H1 (cell line): ENCODE measurements around the gene CHD2. TPM values are rescaled to one million over a fixed set of nuclear protein-coding genes. Genes with fewer than 3 reads are reported as not detected.
A peak's percentile ranks its signal among the peaks of the same experiment; 100 is the strongest.

Experiments
- CTCF ChIA-PET: fragments of 300-600 bp; sonication (Branson Sonifier 250); formaldehyde crosslinking; loops from one replicate; lab custom pipeline; 2021; ENCODE audit not compliant: partially characterized antibody; lab: Charles Lee
- POLR2A ChIA-PET: fragments of 300-600 bp; sonication (Branson Sonifier 250); formaldehyde crosslinking; loops from one replicate; lab custom pipeline; 2021; ENCODE audit warnings: inconsistent platforms; ENCODE audit not compliant: partially characterized antibody; lab: Charles Lee
- DNase-seq, 2 experiments: peaks; one replicate each; pipeline versions ENCODE4 v3.0.0 to v3.0.0-alpha.2; 2010 to 2022; ENCODE audit warnings: low spot score in 2 of 2, low read depth in 1 of 2, mixed read lengths in 1 of 2
- FAIRE-seq: peaks from 2 replicates; lab custom pipeline; 2011; peaks lifted over from hg19 to GRCh38; lab: Jason Lieb, UNC
- H2AFZ ChIP-seq: 2 replicates; pipeline ENCODE4 v1.8.1; 2012; ENCODE audit warnings: low read length, inconsistent platforms
- H2AK5ac ChIP-seq: 2 replicates; pipeline ENCODE4 v1.6.1; 2013; ENCODE audit warnings: low read depth, low read length
- H2BK120ac ChIP-seq: replicated peaks from 2 replicates; pipeline ENCODE3; 2013; ENCODE audit warnings: low read depth, low read length, inconsistent platforms
- H2BK12ac ChIP-seq: 2 replicates; pipeline ENCODE4 v1.6.1; 2013; ENCODE audit warnings: low read depth, low read length
- H2BK15ac ChIP-seq: 2 replicates; pipeline ENCODE4 v1.6.1; 2013; ENCODE audit warnings: low read length
- H2BK20ac ChIP-seq: 2 replicates; pipeline ENCODE4 v1.6.1; 2013; ENCODE audit warnings: low read length
- H2BK5ac ChIP-seq: 2 replicates; pipeline ENCODE4 v1.6.1; 2013; ENCODE audit warnings: low read depth, low read length
- H3K14ac ChIP-seq: 2 replicates; pipeline ENCODE4 v1.6.1; 2013; ENCODE audit warnings: inconsistent platforms; ENCODE audit not compliant: insufficient read length
- H3K18ac ChIP-seq: 2 replicates; pipeline ENCODE4 v1.6.1; 2013; ENCODE audit warnings: low read length; ENCODE audit errors: extremely low read depth
- H3K23ac ChIP-seq: 2 replicates; pipeline ENCODE4 v1.6.1; 2013; ENCODE audit warnings: inconsistent platforms; ENCODE audit not compliant: insufficient read length
- H3K23me2 ChIP-seq: 2 replicates; pipeline ENCODE4 v1.6.1; 2013; ENCODE audit warnings: low read depth, low read length
- H3K27ac ChIP-seq: 2 replicates; pipeline ENCODE4 v1.6.1; 2011; ENCODE audit warnings: low read depth, low read length, inconsistent platforms
- H3K27me3 ChIP-seq, 4 experiments: replicated peaks in 1 of 4; 1 replicate in 1 of 4; 2 replicates in 3 of 4; pipeline versions ENCODE4 v1.6.1 to v1.8.1; 2011 to 2013; ENCODE audit warnings: low read length in 3 of 4, mild to moderate bottlenecking in 3 of 4, inconsistent platforms in 2 of 4, mixed read lengths in 2 of 4, moderate library complexity in 1 of 4; ENCODE audit not compliant: control insufficient read depth in 3 of 4, insufficient read depth in 3 of 4; ENCODE audit errors: extremely low read depth in 1 of 4
- H3K36me3 ChIP-seq, 4 experiments: 2 replicates each; pipeline versions ENCODE4 v1.6.1 to v1.8.1; 2011 to 2013; ENCODE audit warnings: mild to moderate bottlenecking in 4 of 4, low read length in 3 of 4, moderate library complexity in 2 of 4, control low read depth in 1 of 4, inconsistent platforms in 1 of 4; ENCODE audit not compliant: insufficient read depth in 4 of 4, control insufficient read depth in 2 of 4
- H3K4ac ChIP-seq: replicated peaks from 2 replicates; pipeline ENCODE3; 2013; ENCODE audit warnings: low read length, low read depth, mixed read lengths, inconsistent platforms; ENCODE audit not compliant: insufficient read length
- H3K4me1 ChIP-seq, 4 experiments: replicated peaks in 1 of 4; 1 replicate in 1 of 4; 2 replicates in 3 of 4; pipeline versions ENCODE4 v1.6.1 to v1.8.1; 2011 to 2013; ENCODE audit warnings: low read length in 3 of 4, inconsistent platforms in 2 of 4, mixed read lengths in 1 of 4; ENCODE audit not compliant: insufficient read depth in 4 of 4, control insufficient read depth in 3 of 4
- H3K4me2 ChIP-seq, 2 experiments: 2 replicates each; pipeline versions ENCODE4 v1.6.1 to v1.8.1; 2011 to 2013; ENCODE audit warnings: low read depth in 2 of 2, low read length in 2 of 2, control low read depth in 1 of 2, inconsistent platforms in 1 of 2, mild to moderate bottlenecking in 1 of 2; ENCODE audit not compliant: insufficient read depth in 1 of 2
- H3K4me3 ChIP-seq, 4 experiments: fragments of 200-600, 300-600 bp in 1 of 4; sonication (generic), shearing (Covaris generic), sonication (Bioruptor Twin) in 1 of 4; 2 replicates each; pipeline versions ENCODE4 v1.5.1 to v1.8.1; 2011 to 2016; ENCODE audit warnings: low read length in 4 of 4, low read depth in 3 of 4, control low read depth in 2 of 4, inconsistent platforms in 2 of 4, mild to moderate bottlenecking in 2 of 4, mixed read lengths in 1 of 4, moderate library complexity in 1 of 4; ENCODE audit not compliant: insufficient read depth in 2 of 4; ENCODE audit errors: extremely low read depth in 1 of 4
- H3K56ac ChIP-seq: replicated peaks from 2 replicates; pipeline ENCODE3; 2013; ENCODE audit warnings: low read depth, mild to moderate bottlenecking, mixed read lengths, low read length, inconsistent platforms; ENCODE audit not compliant: insufficient read length
- H3K79me1 ChIP-seq: 2 replicates; pipeline ENCODE4 v1.6.1; 2013; ENCODE audit warnings: low read depth, low read length, control low read depth
- H3K79me2 ChIP-seq, 2 experiments: 2 replicates each; pipeline versions ENCODE4 v1.6.1 to v1.8.1; 2012 to 2013; ENCODE audit warnings: low read length in 2 of 2, mild to moderate bottlenecking in 2 of 2, inconsistent platforms in 1 of 2; ENCODE audit not compliant: insufficient read depth in 2 of 2, control insufficient read depth in 1 of 2
- H3K9ac ChIP-seq, 4 experiments: replicated peaks in 1 of 4; 1 replicate in 1 of 4; 2 replicates in 3 of 4; pipeline versions ENCODE4 v1.6.1 to v1.8.1; 2011 to 2013; ENCODE audit warnings: low read depth in 3 of 4, low read length in 3 of 4, control low read depth in 2 of 4, mild to moderate bottlenecking in 2 of 4, moderate library complexity in 2 of 4, inconsistent platforms in 1 of 4; ENCODE audit errors: extremely low read depth in 1 of 4
- H3K9me3 ChIP-seq, 2 experiments: 2 replicates each; pipeline versions ENCODE4 v1.6.1 to v1.8.1; 2012 to 2013; ENCODE audit warnings: mild to moderate bottlenecking in 2 of 2, moderate library complexity in 2 of 2, control low read depth in 1 of 2, inconsistent platforms in 1 of 2, low read depth in 1 of 2, low read length in 1 of 2, mixed read lengths in 1 of 2; ENCODE audit not compliant: insufficient read depth in 2 of 2
- H4K20me1 ChIP-seq, 2 experiments: replicated peaks in 1 of 2; 2 replicates each; pipeline versions ENCODE3 to v1.8.1; 2011 to 2013; ENCODE audit warnings: inconsistent platforms in 2 of 2, low read length in 2 of 2, mild to moderate bottlenecking in 1 of 2; ENCODE audit not compliant: insufficient read depth in 2 of 2, control insufficient read depth in 1 of 2
- H4K5ac ChIP-seq: 2 replicates; pipeline ENCODE4 v1.6.1; 2013; ENCODE audit warnings: low read length, low read depth, mixed read lengths, inconsistent platforms; ENCODE audit not compliant: insufficient read length
- H4K8ac ChIP-seq: 2 replicates; pipeline ENCODE4 v1.8.0; 2013; ENCODE audit warnings: mild to moderate bottlenecking, moderate library complexity, low read length, inconsistent platforms; ENCODE audit not compliant: insufficient read depth; ENCODE audit errors: extremely low read depth
- H4K91ac ChIP-seq: replicated peaks from 2 replicates; pipeline ENCODE3; 2013; ENCODE audit warnings: low read length, mixed read lengths, inconsistent platforms; ENCODE audit not compliant: insufficient read length
- ASH2L ChIP-seq: fragments of 200-600, 300-600 bp; sonication (generic); IDR thresholded peaks from one replicate; pipeline ENCODE4 v1.7.1; 2017; ENCODE audit warnings: low read length
- BCL11A ChIP-seq, 2 experiments: IDR thresholded peaks; one replicate each; pipeline ENCODE4 v1.6.1; 2011; ENCODE audit warnings: low read depth in 2 of 2, low read length in 2 of 2, mild to moderate bottlenecking in 2 of 2
- PHF8 ChIP-seq: fragments of 200-600 bp; sonication (generic); conservative IDR thresholded peaks from 2 replicates; pipeline ENCODE4 v1.7.1; 2012; ENCODE audit warnings: low read depth, mild to moderate bottlenecking, inconsistent platforms, low read length, moderate library complexity
- TAF7 ChIP-seq: optimal IDR thresholded peaks from 2 replicates; pipeline ENCODE3; 2011; ENCODE audit warnings: low read depth, mild to moderate bottlenecking, inconsistent platforms, low read length, moderate library complexity, borderline replicate concordance
- WGBS, 2 experiments: shearing (Covaris generic) in 1 of 2; methylation state at CpG; one replicate each; pipeline versions ENCODE4 v1.1.6 to v1.1.7; 2013 to 2015; ENCODE audit warnings: low lambda C conversion rate in 2 of 2, mixed read lengths in 2 of 2, inconsistent platforms in 1 of 2, low coverage in 1 of 2, missing lambda C conversion rate in 1 of 2; ENCODE audit not compliant: insufficient replicate concordance in 2 of 2, insufficient coverage in 1 of 2, insufficient read length in 1 of 2; ENCODE audit errors: extremely low coverage in 1 of 2, missing lambda C conversion rate in 1 of 2; 5-methylcytosine and 5-hydroxymethylcytosine counted together
- polyA plus RNA-seq, 7 experiments: library from polyadenylated mRNA; depleted of rRNA in 3 of 7; stranded (reverse) in 5 of 7; unstranded in 2 of 7; fragments of >200 nt in 5 of 7; fragments of 200-250 nt in 2 of 7; gene quantifications; 1 replicate in 5 of 7; 2 replicates in 1 of 7; 4 replicates in 1 of 7; pipeline versions ENCODE4 v1.2.1 to v1.2.3, GENCODE V29; 2011 to 2013; ENCODE audit warnings: missing spikeins in 2 of 7, mixed read lengths in 2 of 7
- total RNA-seq: library from RNA; stranded (reverse); fragmentation: NEBNext Ultra II Directional; extraction: Animal tissue kit (Norgen Biotek cat#: 25700); gene quantifications from 2 replicates; pipeline ENCODE4 v1.2.1, GENCODE V29; 2021

Gene CHD2
- total and polyA plus RNA-seq, 2 of the 8 experiments (the other 6 are each of a cell fraction or from before 2014, with no cell fraction given), result 28.8 to 70.0 TPM

DNA sequence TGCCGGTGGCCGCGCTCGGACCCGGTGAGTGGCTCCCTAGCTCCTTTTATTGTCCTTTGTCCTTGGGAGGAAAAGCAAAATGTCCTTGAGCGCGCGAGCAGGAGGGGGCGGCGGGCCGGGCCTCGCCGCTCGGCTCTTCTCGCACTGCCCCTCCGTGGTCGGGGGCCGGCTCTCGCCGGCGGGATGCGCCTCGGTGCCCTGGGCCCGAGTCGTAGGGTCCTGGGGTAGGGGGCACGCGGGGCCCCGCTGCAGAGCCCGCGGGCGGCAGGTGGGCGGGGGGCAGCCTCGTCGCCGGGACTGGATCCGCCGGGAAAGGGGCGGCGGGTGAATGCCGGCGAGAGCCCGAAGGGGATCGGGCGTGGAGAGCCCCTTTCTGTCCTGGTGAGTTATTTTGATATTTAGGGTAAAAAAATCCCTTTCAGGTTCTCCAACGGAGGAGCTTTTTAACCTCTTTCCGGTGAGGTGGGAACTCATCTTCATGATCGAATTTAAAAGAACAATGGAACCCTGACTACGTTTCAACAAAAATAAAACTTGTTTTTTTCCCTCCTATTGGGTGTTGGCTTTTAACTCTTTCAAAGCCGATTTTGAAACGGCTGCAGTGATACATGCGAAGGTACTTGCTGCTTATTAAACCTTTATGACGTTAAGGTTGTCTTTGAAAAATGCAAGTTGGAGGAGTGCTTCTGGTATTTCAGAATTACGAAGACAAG is 16.8 kb upstream of the CHD2 start:
- Histone ChIP-seq H4K5ac (peak overlapping the region; percentile 53), H2AK5ac (no peak overlapping the region), H2BK120ac (no peak overlapping the region), H3K36me3 (peaks cover 8 to 38% (median 25%) of the 10 kb centered on the region in 4 experiments), H3K27ac (peak overlapping the region; percentile 88), H2BK15ac (no peak overlapping the region), H3K4me1 (peaks cover 9 to 20% (median 17%) of the 10 kb centered on the region in 4 experiments; a peak in 5 of 7 replicates), H4K20me1 (no peaks in the 10 kb centered on the region), H3K79me1 (no peaks in the 10 kb centered on the region), H3K18ac (no peak overlapping the region; the same call in 1 of the 2 replicates), H2BK20ac (no peak overlapping the region), H3K4ac (no peak overlapping the region), H3K14ac (no peak overlapping the region), H3K23me2 (peaks cover 4% of the 10 kb centered on the region; the same call in 1 of the 2 replicates), H2BK12ac (no peak overlapping the region), H2BK5ac (no peak overlapping the region), H3K9me3 (no peaks in the 10 kb centered on the region), H3K9ac (peak overlapping the region; percentile 87 to 99 (median 95)), H2AFZ (no peak overlapping the region)
- DNase-seq, result no peak
- POLR2A ChIA-PET, result interaction anchor here (0.8 to 19.4 kb wide), 23 partner anchors 11 to 145 kb away, joined by 3 to 255 read pairs (median 9); partner anchors contain the start of gene CHD2
- no peak for FAIRE-seq
- CTCF ChIA-PET, result interaction anchor here (1.2 to 6.6 kb wide), 7 partner anchors 14 to 86 kb away, joined by 3 to 32 read pairs (median 5); partner anchors contain the start of gene CHD2
- TF ChIP-seq TAF7, result peak; percentile 52
- TF ChIP-seq PHF8, result peak; percentile 51; the same call in 1 of the 2 replicates
- no peak for TF ChIP-seq BCL11A (IDR thresholded peaks at IDR 0.05; ENCODE audit: low read depth in 2 of 2, low read length in 2 of 2)
- peak; percentile 52 for TF ChIP-seq ASH2L
- TF ChIP-seq, all 59 proteins: peak for 3
- WGBS, 2 experiments, result 1% methylated on average over 35 of the region's 53 CpGs; no CpG with 5 or more reads in 1 of the 2 experiments
- peak overlapping the region; percentile 45 to 67 for H3K4me2 ChIP-seq
- no peak overlapping the region for H3K23ac ChIP-seq
- no peak overlapping the region for H3K56ac ChIP-seq
- H3K4me3 ChIP-seq, result peak overlapping the region; percentile 86 to 100 (median 92)
- no peaks in the 10 kb centered on the region for H3K27me3 ChIP-seq
- peaks cover 14 to 56% of the 10 kb centered on the region in 2 experiments for H3K79me2 ChIP-seq
- H4K91ac ChIP-seq, result peak overlapping the region; percentile 19
- peak overlapping the region; percentile 95; the same call in 1 of the 2 replicates for H4K8ac ChIP-seq
